Middle frontal gyrus (tissue), 1 donor: Measurements from ENCODE around the gene POU6F2.

ENCODE experiments used
- DNase-seq: peaks from one replicate; pipeline ENCODE4 v3.0.0-alpha.2; 2015; ENCODE audit warnings: low spot score; ENCODE audit errors: extremely low spot score

POU6F2 gene

GRCh38 chr7:39501358-39501757, 523.6 kb downstream of the POU6F2 start:
- no peak for DNase-seq

- DNase-seq = no peak
These were observed 527.3 kb downstream of the POU6F2 start for GRCh38 chr7:39504963-39505362.

- DNase-seq = no peak
These were observed 530.3 kb downstream of the POU6F2 start for GRCh38 chr7:39507866-39508551.

GRCh38 chr7:39509436-39509835, 531.7 kb downstream of the POU6F2 start:
- DNase-seq = no peak

- no peak for DNase-seq
These were observed 532.2 kb downstream of the POU6F2 start for GRCh38 chr7:39509912-39510311.

- no peak for DNase-seq
These were observed 533.2 kb downstream of the POU6F2 start for GRCh38 chr7:39510864-39511354.

GRCh38 chr7:39515534-39516228, 538.0 kb downstream of the POU6F2 start:
- DNase-seq = no peak

- no peak for DNase-seq
These were observed 538.8 kb downstream of the POU6F2 start for GRCh38 chr7:39516498-39516897.

- DNase-seq = no peak
These were observed 539.5 kb downstream of the POU6F2 start for GRCh38 chr7:39517240-39517639.
